Stimulated activated CD8-positive, alpha-beta memory T cell treated with anti-CD3 and anti-CD28 coated beads, Interleukin-7, amount 100 ng/mL, for 1 hour (primary cell): ENCODE measurements around the gene CCDC15.
"Not testable (repeated sequence)": the region's sequence is repeated elsewhere in the genome, so short reads cannot be mapped to it uniquely, and the experiment has no call there.

Experiments
- DNase-seq, 2 donors: peaks; one replicate each; pipeline ENCODE4 v3.0.0-alpha.2; 2020; ENCODE audit warnings: low read depth in 2 of 2

CCDC15 gene

GRCh38 chr11:124942466-124943253 lies 11.3 kb upstream of the CCDC15 start:
- no peak for DNase-seq

- no peak for DNase-seq
Measured at GRCh38 chr11:124943254-124943616, 10.8 kb upstream of the CCDC15 start.

- DNase-seq = no peak
Measured at GRCh38 chr11:124943741-124944140, 10.3 kb upstream of the CCDC15 start.

- no peak for DNase-seq
Measured at GRCh38 chr11:124944565-124944964, 9.4 kb upstream of the CCDC15 start.

GRCh38 chr11:124945826-124946225 lies 8.2 kb upstream of the CCDC15 start:
- no peak for DNase-seq

GRCh38 chr11:124946735-124947141 lies 7.3 kb upstream of the CCDC15 start:
- DNase-seq = no peak

GRCh38 chr11:124950601-124951330 lies 3.2 kb upstream of the CCDC15 start:
- no peak for DNase-seq

GRCh38 chr11:124951341-124951740 lies 2.7 kb upstream of the CCDC15 start:
- no peak for DNase-seq

- DNase-seq = no peak
Measured at GRCh38 chr11:124954590-124954955, 571 bp downstream of the CCDC15 start.

- no peak for DNase-seq
Measured at GRCh38 chr11:124955035-124955434, 1.0 kb downstream of the CCDC15 start.

- no peak for DNase-seq
Measured at GRCh38 chr11:124961972-124962609, 8.1 kb downstream of the CCDC15 start.

- DNase-seq = not testable (repeated sequence)
Measured at GRCh38 chr11:124968197-124968596, 14.2 kb downstream of the CCDC15 start.

GRCh38 chr11:124970925-124971324 lies 16.9 kb downstream of the CCDC15 start:
- no peak for DNase-seq

- DNase-seq = no peak
Measured at GRCh38 chr11:124971810-124972209, 17.8 kb downstream of the CCDC15 start.

- DNase-seq = no peak
Measured at GRCh38 chr11:124976531-124976930, 22.5 kb downstream of the CCDC15 start.

- DNase-seq = no peak
Measured at GRCh38 chr11:124977006-124977405, 23.0 kb downstream of the CCDC15 start.

- no peak for DNase-seq
Measured at GRCh38 chr11:124978316-124978715, 24.3 kb downstream of the CCDC15 start.

GRCh38 chr11:124982043-124982442 lies 28.0 kb downstream of the CCDC15 start:
- DNase-seq = no peak

- DNase-seq = no peak
Measured at GRCh38 chr11:124983674-124984511, 29.9 kb downstream of the CCDC15 start.

- DNase-seq = no peak
Measured at GRCh38 chr11:124984512-124984854, 30.5 kb downstream of the CCDC15 start.

- DNase-seq = no peak
Measured at GRCh38 chr11:124987096-124987495, 33.1 kb downstream of the CCDC15 start.

- no peak for DNase-seq
Measured at GRCh38 chr11:124988063-124988462, 34.1 kb downstream of the CCDC15 start.
